HCT116 (cell line): Measurements from ENCODE around the gene CDH4. TPM values are rescaled to one million over a fixed set of nuclear protein-coding genes. Genes with fewer than 3 reads are reported as not detected.

Source experiments
- ATAC-seq: fragments of 200-7000 bp; cut with Tn5 transposase; 2 replicates; pipeline ENCODE4 v1.9.1; 2020; ENCODE audit warnings: mild to moderate bottlenecking, moderate library complexity
- BruUV-seq: library from RNA; stranded (reverse); fragments of 400-500 nt; replicated peaks from 2 replicates; lab custom pipeline; 2021; lab: Mats Ljungman, UMichigan
- CTCF ChIA-PET: fragments of 300-600 bp; sonication (Branson Sonifier 250); formaldehyde crosslinking; loops from one replicate; lab custom pipeline; 2021; ENCODE audit warnings: antibody characterized with exemption; lab: Charles Lee
- POLR2A ChIA-PET: fragments of 300-600, 350-600 bp; sonication (Branson Sonifier 250); formaldehyde crosslinking; loops from one replicate; lab custom pipeline; 2021; ENCODE audit warnings: antibody characterized with exemption; lab: Charles Lee
- RAD21 ChIA-PET, 2 experiments: fragments of 300-600 bp; sonication (Branson Sonifier 250); formaldehyde crosslinking; loops; one replicate each; lab custom pipeline; 2023; ENCODE audit warnings: low total read pairs in 2 of 2; ENCODE audit not compliant: uncharacterized antibody in 2 of 2, unreplicated experiment in 2 of 2, low non-redundant PET in 1 of 2; lab: Charles Lee
- DNase-seq: peaks from one replicate; pipeline ENCODE4 v3.0.0-alpha.2; 2010; ENCODE audit warnings: low read depth, low spot score
- H2AFZ ChIP-seq: fragments of 200-600 bp; shearing (Covaris generic), sonication (generic); 2 replicates; pipeline ENCODE4 v1.6.1; 2017; ENCODE audit warnings: low read depth, mixed run types, mixed read lengths, antibody characterized with exemption, low read length; ENCODE audit not compliant: poor library complexity, severe bottlenecking
- H3K27ac ChIP-seq: 2 replicates; pipeline ENCODE4 v1.5.1; 2012; ENCODE audit warnings: low read depth, low read length
- H3K27me3 ChIP-seq: fragments of 200-600 bp; sonication (generic); 2 replicates; pipeline ENCODE4 v1.6.1; 2016; ENCODE audit warnings: mixed run types, low read length, mixed read lengths; ENCODE audit not compliant: insufficient read depth
- H3K36me3 ChIP-seq, 2 experiments: fragments of 200-500 bp in 1 of 2; fragments of 200-600 bp in 1 of 2; sonication (Bioruptor generic) in 1 of 2; sonication (generic) in 1 of 2; 2 replicates each; pipeline versions ENCODE4 v1.5.1 to v1.6.1; 2014 to 2016; ENCODE audit warnings: low read length in 2 of 2, inconsistent platforms in 1 of 2, mixed read lengths in 1 of 2, mixed run types in 1 of 2; ENCODE audit not compliant: insufficient read depth in 2 of 2, control insufficient read depth in 1 of 2
- H3K4me1 ChIP-seq, 2 experiments: fragments of 200-600 bp in 1 of 2; sonication (generic) in 1 of 2; 2 replicates each; pipeline versions ENCODE4 v1.5.1 to v1.6.1; 2012 to 2017; ENCODE audit warnings: low read length in 2 of 2, inconsistent platforms in 1 of 2, mild to moderate bottlenecking in 1 of 2, mixed read lengths in 1 of 2, mixed run types in 1 of 2, moderate library complexity in 1 of 2; ENCODE audit not compliant: insufficient read depth in 2 of 2, control insufficient read depth in 1 of 2
- H3K4me2 ChIP-seq: fragments of 200-600 bp; sonication (generic); 2 replicates; pipeline ENCODE4 v1.6.1; 2017; ENCODE audit warnings: mixed run types, low read length, mixed read lengths
- H3K4me3 ChIP-seq, 2 experiments: fragments of 200-600 bp in 1 of 2; sonication (generic) in 1 of 2; replicated peaks in 1 of 2; 2 replicates each; pipeline ENCODE4 v1.5.1; 2011 to 2016; ENCODE audit warnings: low read length in 2 of 2, control low read depth in 1 of 2, low read depth in 1 of 2, mild to moderate bottlenecking in 1 of 2, mixed read lengths in 1 of 2, mixed run types in 1 of 2
- H3K79me2 ChIP-seq: fragments of 200-600 bp; sonication (generic); 2 replicates; pipeline ENCODE4 v1.6.1; 2017; ENCODE audit warnings: mild to moderate bottlenecking, mixed run types, low read length, moderate library complexity, mixed read lengths; ENCODE audit not compliant: insufficient read depth
- H3K9ac ChIP-seq: fragments of 200-600 bp; sonication (generic); 2 replicates; pipeline ENCODE4 v1.6.1; 2016; ENCODE audit warnings: low read length, mixed read lengths
- H3K9me2 ChIP-seq: fragments of 200-600 bp; sonication (generic), shearing (Covaris generic); 2 replicates; pipeline ENCODE4 v1.6.1; 2017; ENCODE audit warnings: mixed run types, mild to moderate bottlenecking, moderate library complexity; ENCODE audit not compliant: insufficient read depth
- H3K9me3 ChIP-seq, 2 experiments: fragments of 200-500 bp in 1 of 2; fragments of 200-600 bp in 1 of 2; sonication (Bioruptor generic) in 1 of 2; sonication (generic) in 1 of 2; 2 replicates each; pipeline ENCODE4 v1.6.1; 2014 to 2017; ENCODE audit warnings: low read length in 2 of 2, mixed read lengths in 2 of 2, inconsistent platforms in 1 of 2, low read depth in 1 of 2, mild to moderate bottlenecking in 1 of 2, mixed run types in 1 of 2, moderate library complexity in 1 of 2; ENCODE audit not compliant: control insufficient read depth in 1 of 2, insufficient read depth in 1 of 2
- H4K20me1 ChIP-seq: fragments of 200-600 bp; sonication (generic), shearing (Covaris generic); 2 replicates; pipeline ENCODE4 v1.6.1; 2017; ENCODE audit warnings: mixed run types, mild to moderate bottlenecking, moderate library complexity; ENCODE audit not compliant: insufficient read depth
- CTCF ChIP-seq, 3 experiments: fragments of 200-600 bp in 1 of 3; sonication (generic) in 1 of 3; IDR thresholded peaks in 2 of 3; conservative IDR thresholded peaks in 1 of 3; 2 replicates each; pipeline ENCODE4 v1.5.1; 2012 to 2017; ENCODE audit warnings: low read depth in 2 of 3, low read length in 2 of 3, antibody characterized with exemption in 1 of 3, borderline replicate concordance in 1 of 3, control low read depth in 1 of 3, mild to moderate bottlenecking in 1 of 3, mixed read lengths in 1 of 3, mixed run types in 1 of 3, moderate library complexity in 1 of 3; ENCODE audit not compliant: insufficient read depth in 1 of 3
- EZH2phosphoT487 ChIP-seq: fragments of 200-600 bp; IDR thresholded peaks from 2 replicates; pipeline ENCODE4 v1.6.1; 2018; ENCODE audit warnings: antibody characterized with exemption, borderline replicate concordance
- FOSL1 ChIP-seq: IDR thresholded peaks from 2 replicates; pipeline ENCODE4 v1.6.1; 2012; ENCODE audit warnings: low read depth
- POLR2AphosphoS5 ChIP-seq: IDR thresholded peaks from 2 replicates; pipeline ENCODE4 v1.6.1; 2011; ENCODE audit warnings: mild to moderate bottlenecking, low read depth, low read length, moderate library complexity
- RAD21 ChIP-seq: IDR thresholded peaks from 2 replicates; pipeline ENCODE4 v1.6.1; 2012; ENCODE audit warnings: low read depth, mild to moderate bottlenecking
- REST ChIP-seq: IDR thresholded peaks from 2 replicates; pipeline ENCODE4 v1.6.1; 2012; ENCODE audit warnings: low read depth
- SIN3A ChIP-seq: IDR thresholded peaks from 2 replicates; pipeline ENCODE4 v1.6.1; 2012; ENCODE audit warnings: low read depth
- TCF7L2 ChIP-seq: IDR thresholded peaks from 2 replicates; pipeline ENCODE4 v1.7.0; 2011; ENCODE audit warnings: borderline replicate concordance, inconsistent platforms; ENCODE audit not compliant: insufficient read depth, insufficient read length; ENCODE audit errors: extremely low read depth
- YY1 ChIP-seq: IDR thresholded peaks from 2 replicates; pipeline ENCODE4 v1.6.1; 2011; ENCODE audit warnings: low read length, low read depth, moderate library complexity, mild to moderate bottlenecking; ENCODE audit not compliant: insufficient replicate concordance; ENCODE audit errors: extremely low read depth
- intact Hi-C: fragments of 100-400 bp; cut with micrococcal nuclease; formaldehyde crosslinking; loops from 2 replicates; pipeline ENCODE4 v1.10.0; 2022
- total RNA-seq: library from RNA; stranded (reverse); gene quantifications from one replicate; pipeline ENCODE4 v1.2.1, GENCODE V29; 2021; ENCODE audit not compliant: unreplicated experiment
- TF ChIP-seq, protein P1 (sequence below): IDR thresholded peaks from 2 replicates; pipeline ENCODE4 v1.6.1; 2011; ENCODE audit warnings: mild to moderate bottlenecking, low read length, moderate library complexity; ENCODE audit not compliant: insufficient replicate concordance; ENCODE audit errors: extremely low read depth

CDH4 gene
- total RNA-seq, 1 experiment from 2014 or later: not detected

DNA sequence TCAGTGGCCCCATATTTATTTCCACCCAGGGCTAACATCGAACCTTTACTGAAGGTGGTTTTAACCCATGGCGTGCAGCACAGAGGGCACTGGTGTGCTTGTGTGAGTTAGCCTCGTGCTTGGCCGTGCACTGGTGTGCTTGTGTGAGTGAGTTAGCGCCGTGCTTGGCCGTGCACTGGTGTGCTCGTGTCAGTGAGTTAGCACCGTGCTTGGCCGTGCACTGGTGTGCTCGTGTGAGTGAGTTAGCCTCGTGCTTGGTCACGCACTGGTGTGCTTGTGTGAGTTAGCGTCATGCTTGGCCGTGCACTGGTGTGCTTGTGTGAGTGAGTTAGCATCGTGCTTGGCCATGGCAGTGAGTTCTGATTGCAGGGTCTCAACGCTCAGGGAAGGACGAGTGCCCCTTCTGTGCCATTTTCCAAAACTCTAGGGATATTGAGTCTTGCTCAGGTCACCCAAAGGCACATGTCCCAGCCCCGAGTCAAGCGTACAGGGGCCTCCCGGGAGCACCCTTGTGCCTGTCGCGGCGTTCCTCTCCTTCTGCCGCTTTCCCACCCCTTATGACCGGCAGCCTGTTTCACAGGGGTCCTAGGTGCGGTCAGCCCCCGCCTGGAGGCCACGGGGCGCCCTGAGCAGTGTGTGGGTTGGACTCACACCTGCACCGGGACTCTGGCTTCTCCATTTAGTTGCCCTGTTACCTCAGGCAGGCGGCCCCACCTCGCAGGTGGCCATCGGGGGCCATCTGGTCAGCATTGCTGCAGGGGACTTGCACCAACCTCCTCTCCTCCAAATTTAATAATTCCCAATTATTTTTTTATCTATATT is 399.1 kb downstream of the CDH4 start (continued):
- TF ChIP-seq CTCF (IDR thresholded peaks at IDR 0.05 in 2 of 3, conservative IDR thresholded peaks at IDR 0.05 in 1 of 3; ENCODE audit: borderline replicate concordance in 1 of 3, insufficient read depth in 1 of 3, low read depth in 2 of 3, low read length in 2 of 3) (no peak), SIN3A (no peak), REST (no peak)

DNA sequence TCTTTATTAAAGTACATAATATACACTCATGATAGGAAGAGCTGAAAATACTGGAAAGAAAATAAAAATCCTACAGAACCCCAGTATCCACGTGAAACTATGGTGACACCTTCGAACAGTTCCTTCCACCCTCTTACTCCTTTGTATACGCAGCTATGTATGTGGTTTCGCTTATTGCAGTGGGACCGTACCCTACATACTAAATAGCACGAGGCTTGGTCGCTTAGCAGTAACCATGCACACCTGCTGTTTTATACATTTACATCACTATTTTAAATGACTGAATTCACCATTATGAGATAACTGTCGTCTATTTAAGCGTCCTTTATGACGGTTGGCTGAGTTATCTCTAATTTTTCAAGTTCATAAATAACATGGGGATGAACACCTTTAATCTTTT is 400.1 kb downstream of the CDH4 start:
- no peak for ATAC-seq
- RAD21 ChIA-PET: no interaction called here

More for the DNA sequence above, 400.1 kb downstream of the CDH4 start:
- Histone ChIP-seq H3K27ac (no peak overlapping the region), H3K4me1 (no peaks in the 10 kb centered on the region), H3K4me2 (no peak overlapping the region), H3K4me3 (no peak overlapping the region), H3K79me2 (no peaks in the 10 kb centered on the region), H3K36me3 (no peaks in the 10 kb centered on the region), H3K9me3 (no peaks in the 10 kb centered on the region), H3K9ac (no peak overlapping the region), H3K27me3 (peaks cover 23% of the 10 kb centered on the region), H3K9me2 (no peaks in the 10 kb centered on the region), H2AFZ (no peak overlapping the region), H4K20me1 (no peaks in the 10 kb centered on the region)
- intact Hi-C loops: no loop called here
- TF ChIP-seq TCF7L2: no peak
- no peak for TF ChIP-seq EZH2phosphoT487
- TF ChIP-seq RAD21: no peak
- TF ChIP-seq, protein P1, sequence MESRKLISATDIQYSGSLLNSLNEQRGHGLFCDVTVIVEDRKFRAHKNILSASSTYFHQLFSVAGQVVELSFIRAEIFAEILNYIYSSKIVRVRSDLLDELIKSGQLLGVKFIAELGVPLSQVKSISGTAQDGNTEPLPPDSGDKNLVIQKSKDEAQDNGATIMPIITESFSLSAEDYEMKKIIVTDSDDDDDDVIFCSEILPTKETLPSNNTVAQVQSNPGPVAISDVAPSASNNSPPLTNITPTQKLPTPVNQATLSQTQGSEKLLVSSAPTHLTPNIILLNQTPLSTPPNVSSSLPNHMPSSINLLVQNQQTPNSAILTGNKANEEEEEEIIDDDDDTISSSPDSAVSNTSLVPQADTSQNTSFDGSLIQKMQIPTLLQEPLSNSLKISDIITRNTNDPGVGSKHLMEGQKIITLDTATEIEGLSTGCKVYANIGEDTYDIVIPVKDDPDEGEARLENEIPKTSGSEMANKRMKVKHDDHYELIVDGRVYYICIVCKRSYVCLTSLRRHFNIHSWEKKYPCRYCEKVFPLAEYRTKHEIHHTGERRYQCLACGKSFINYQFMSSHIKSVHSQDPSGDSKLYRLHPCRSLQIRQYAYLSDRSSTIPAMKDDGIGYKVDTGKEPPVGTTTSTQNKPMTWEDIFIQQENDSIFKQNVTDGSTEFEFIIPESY: no peak
- no peak for TF ChIP-seq YY1
- TF ChIP-seq POLR2AphosphoS5: no peak
- no peak for TF ChIP-seq FOSL1
- ChIA-PET POLR2A (no interaction called here), CTCF (no interaction called here)
- BruUV-seq: no TSS peak
- DNase-seq: no peak
